ENCODE measurements around the gene GUCY2D. TPM values are rescaled to one million over a fixed set of nuclear protein-coding genes. Genes with fewer than 3 reads are reported as not detected.

Gene GUCY2D
- total RNA-seq: not detected in 2 replicates

GRCh38 chr17:8001976-8002720, at the start of gene GUCY2D:
Gene GUCY2D (plus strand): TSS chr17:8002615. CDS start chr17:8003048, 433 bp downstream.

GRCh38 chr17:8038954-8039610, 36.7 kb downstream of the GUCY2D start, which contains the start of gene ALOX15B:
Gene ALOX15B (plus strand): TSS chr17:8039059. CDS start chr17:8039156, 97 bp downstream.

Other genes starting within 250 kb of the GUCY2D start
- 3.4 and 6.3 TPM in 2 replicates for gene KDM6B, start 168.4 kb upstream of the GUCY2D start, total RNA-seq
- gene TMEM88, start 147.5 kb upstream of the GUCY2D start, total RNA-seq: 0.43 and 0.96 TPM in 2 replicates
- 45.1 and 49.0 TPM in 2 replicates for gene NAA38, start 145.1 kb upstream of the GUCY2D start, total RNA-seq
- 8.5 and 9.6 TPM in 2 replicates for gene CYB5D1, start 144.6 kb upstream of the GUCY2D start, total RNA-seq
- 32.2 and 63.9 TPM in 2 replicates for gene CHD3, start 113.8 kb upstream of the GUCY2D start, total RNA-seq
- gene RNF227, start 86.3 kb upstream of the GUCY2D start, total RNA-seq: 20.5 and 22.8 TPM in 2 replicates
- gene KCNAB3, start 72.8 kb upstream of the GUCY2D start, total RNA-seq: under 0.01 TPM in 1 of 2 replicates, not detected in the other
- 23.2 and 33.0 TPM in 2 replicates for gene TRAPPC1, start 70.7 kb upstream of the GUCY2D start, total RNA-seq
- 7.0 and 14.5 TPM in 2 replicates for gene CNTROB, start 70.4 kb upstream of the GUCY2D start, total RNA-seq
- gene ALOX15B, start 36.4 kb downstream of the GUCY2D start, total RNA-seq: 53.3 and 97.1 TPM in 2 replicates
- 1.2 TPM in 1 of 2 replicates, not detected in the other for gene ALOX12B, start 85.1 kb downstream of the GUCY2D start, total RNA-seq
- 0.85 and 1.4 TPM in 2 replicates for gene ALOXE3, start 115.9 kb downstream of the GUCY2D start, total RNA-seq
- gene HES7, start 121.5 kb downstream of the GUCY2D start, total RNA-seq: 1.2 and 1.5 TPM in 2 replicates
- gene PER1, start 149.8 kb downstream of the GUCY2D start, total RNA-seq: 13.7 and 25.4 TPM in 2 replicates
- 3.4 and 3.9 TPM in 2 replicates for gene VAMP2, start 160.3 kb downstream of the GUCY2D start, total RNA-seq
- 17.6 and 24.7 TPM in 2 replicates for gene TMEM107, start 173.8 kb downstream of the GUCY2D start, total RNA-seq
- gene BORCS6, start 187.6 kb downstream of the GUCY2D start, total RNA-seq: 9.6 and 11.6 TPM in 2 replicates
- gene AURKB, start 208.0 kb downstream of the GUCY2D start, total RNA-seq: 2.3 and 3.1 TPM in 2 replicates
- 2.6 and 6.3 TPM in 2 replicates for gene CTC1, start 245.4 kb downstream of the GUCY2D start, total RNA-seq
- 12.4 and 17.8 TPM in 2 replicates for gene PFAS, start 246.7 kb downstream of the GUCY2D start, total RNA-seq